K562 (cell line): ENCODE measurements around the gene GRIK3.

ENCODE experiments used
- ADNP ChIP-seq: fragments of 200-800 bp; sonication (Bioruptor generic); IDR thresholded peaks from 2 replicates; pipeline ENCODE4 v1.6.1; 2016; ENCODE audit warnings: missing genetic modification characterization, missing compliant biosample characterization
- MEF2D ChIP-seq: conservative IDR thresholded peaks from 2 replicates; pipeline ENCODE4 v1.6.1; 2016; ENCODE audit warnings: low read depth, missing genetic modification characterization, missing compliant biosample characterization
- POLR2A ChIP-seq: fragments of 450-650 bp; conservative IDR thresholded peaks from 2 replicates; pipeline ENCODE4 v1.6.1; 2016
- PTTG1 ChIP-seq: fragments of 450-650 bp; IDR thresholded peaks from 2 replicates; pipeline ENCODE4 v1.6.1; 2016; ENCODE audit warnings: low read depth, mild to moderate bottlenecking, missing genetic modification characterization, missing compliant biosample characterization
- RNF2 ChIP-seq: sonication (generic); IDR thresholded peaks from 2 replicates; pipeline ENCODE4 v1.6.1; 2016
- TCF7 ChIP-seq: sonication (generic); IDR thresholded peaks from 2 replicates; pipeline ENCODE4 v1.6.1; 2016; ENCODE audit warnings: antibody characterized with exemption, borderline replicate concordance
- ZC3H11A ChIP-seq: IDR thresholded peaks from 2 replicates; pipeline ENCODE4 v1.6.1; 2012; ENCODE audit warnings: low read depth, low read length, improper control_type of control experiment
- TF ChIP-seq, protein P1 (sequence below), 3 experiments: IDR thresholded peaks in 2 of 3; conservative IDR thresholded peaks in 1 of 3; 2 replicates each; pipeline ENCODE4 v1.5.1; 2011 to 2012; ENCODE audit warnings: low read length in 3 of 3, mild to moderate bottlenecking in 3 of 3, control low read depth in 2 of 3, improper control_type of control experiment in 1 of 3, inconsistent platforms in 1 of 3, low read depth in 1 of 3, mixed read lengths in 1 of 3, moderate library complexity in 1 of 3; ENCODE audit not compliant: insufficient read depth in 2 of 3

- TF ChIP-seq PTTG1 (no peak), MEF2D (tag) (no peak), ADNP (tag) (no peak), POLR2A (no peak), TCF7 (no peak), RNF2 (no peak), ZC3H11A (no peak)
- TF ChIP-seq, protein P1, sequence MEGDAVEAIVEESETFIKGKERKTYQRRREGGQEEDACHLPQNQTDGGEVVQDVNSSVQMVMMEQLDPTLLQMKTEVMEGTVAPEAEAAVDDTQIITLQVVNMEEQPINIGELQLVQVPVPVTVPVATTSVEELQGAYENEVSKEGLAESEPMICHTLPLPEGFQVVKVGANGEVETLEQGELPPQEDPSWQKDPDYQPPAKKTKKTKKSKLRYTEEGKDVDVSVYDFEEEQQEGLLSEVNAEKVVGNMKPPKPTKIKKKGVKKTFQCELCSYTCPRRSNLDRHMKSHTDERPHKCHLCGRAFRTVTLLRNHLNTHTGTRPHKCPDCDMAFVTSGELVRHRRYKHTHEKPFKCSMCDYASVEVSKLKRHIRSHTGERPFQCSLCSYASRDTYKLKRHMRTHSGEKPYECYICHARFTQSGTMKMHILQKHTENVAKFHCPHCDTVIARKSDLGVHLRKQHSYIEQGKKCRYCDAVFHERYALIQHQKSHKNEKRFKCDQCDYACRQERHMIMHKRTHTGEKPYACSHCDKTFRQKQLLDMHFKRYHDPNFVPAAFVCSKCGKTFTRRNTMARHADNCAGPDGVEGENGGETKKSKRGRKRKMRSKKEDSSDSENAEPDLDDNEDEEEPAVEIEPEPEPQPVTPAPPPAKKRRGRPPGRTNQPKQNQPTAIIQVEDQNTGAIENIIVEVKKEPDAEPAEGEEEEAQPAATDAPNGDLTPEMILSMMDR (IDR thresholded peaks at IDR 0.05 in 2 of 3, conservative IDR thresholded peaks at IDR 0.05 in 1 of 3; ENCODE audit: insufficient read depth in 2 of 3, low read depth in 1 of 3, low read length in 3 of 3), result no peak
Observed at GRCh38 chr1:36835017-36835695, 199.2 kb downstream of the GRIK3 start.
